Thyroid gland (tissue), 4 donors: ENCODE data around the gene FARP2.

Experiments
- POLR2A ChIP-seq, 2 donors: fragments of 450-650 bp; IDR thresholded peaks; one replicate each; pipeline ENCODE4 v1.6.1; 2017; ENCODE audit warnings: antibody characterized with exemption in 2 of 2, mild to moderate bottlenecking in 2 of 2, moderate library complexity in 1 of 2
- TF ChIP-seq, protein P1 (sequence below), 6 experiments: fragments of 200-600 bp in 3 of 6; fragments of 450-650 bp in 3 of 6; sonication (generic) in 3 of 6; IDR thresholded peaks; one replicate each; pipeline ENCODE4 v1.5.1; 2016 to 2019; ENCODE audit warnings: antibody characterized with exemption in 6 of 6, mild to moderate bottlenecking in 2 of 6, inconsistent platforms in 1 of 6, moderate library complexity in 1 of 6

GRCh38 chr2:241530571-241530970, 174.5 kb downstream of the FARP2 start:
- TF ChIP-seq, protein P1, sequence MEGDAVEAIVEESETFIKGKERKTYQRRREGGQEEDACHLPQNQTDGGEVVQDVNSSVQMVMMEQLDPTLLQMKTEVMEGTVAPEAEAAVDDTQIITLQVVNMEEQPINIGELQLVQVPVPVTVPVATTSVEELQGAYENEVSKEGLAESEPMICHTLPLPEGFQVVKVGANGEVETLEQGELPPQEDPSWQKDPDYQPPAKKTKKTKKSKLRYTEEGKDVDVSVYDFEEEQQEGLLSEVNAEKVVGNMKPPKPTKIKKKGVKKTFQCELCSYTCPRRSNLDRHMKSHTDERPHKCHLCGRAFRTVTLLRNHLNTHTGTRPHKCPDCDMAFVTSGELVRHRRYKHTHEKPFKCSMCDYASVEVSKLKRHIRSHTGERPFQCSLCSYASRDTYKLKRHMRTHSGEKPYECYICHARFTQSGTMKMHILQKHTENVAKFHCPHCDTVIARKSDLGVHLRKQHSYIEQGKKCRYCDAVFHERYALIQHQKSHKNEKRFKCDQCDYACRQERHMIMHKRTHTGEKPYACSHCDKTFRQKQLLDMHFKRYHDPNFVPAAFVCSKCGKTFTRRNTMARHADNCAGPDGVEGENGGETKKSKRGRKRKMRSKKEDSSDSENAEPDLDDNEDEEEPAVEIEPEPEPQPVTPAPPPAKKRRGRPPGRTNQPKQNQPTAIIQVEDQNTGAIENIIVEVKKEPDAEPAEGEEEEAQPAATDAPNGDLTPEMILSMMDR (IDR thresholded peaks at IDR 0.05), result no peak
- TF ChIP-seq POLR2A (IDR thresholded peaks at IDR 0.05), result no peak
